HG03558 (cell line): ENCODE measurements around the gene SAP30L.

Experiments used
- ATAC-seq: cut with Tn5 transposase; IDR thresholded peaks from one replicate; pipeline ENCODE4 v1.9.1; 2021; ENCODE audit warnings: moderate number of reproducible peaks; ENCODE audit not compliant: unreplicated experiment; ENCODE audit errors: extremely low read depth

SAP30L gene

DNA sequence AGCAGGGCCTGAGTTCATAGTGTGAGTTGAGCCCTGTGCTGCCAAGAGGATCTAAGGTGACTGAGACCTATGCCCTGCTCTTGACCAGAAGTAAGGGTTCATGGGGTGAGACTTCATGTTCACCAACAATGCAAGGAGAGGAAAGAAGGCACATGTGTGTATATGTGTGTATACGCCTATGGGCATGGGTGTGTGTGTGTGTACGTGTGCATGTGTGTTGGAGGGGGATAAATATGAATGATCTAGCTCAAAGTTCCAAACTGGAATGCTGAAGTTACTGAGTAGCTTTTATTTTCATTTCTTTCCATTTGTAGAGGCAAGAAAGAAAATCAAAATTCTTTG is 57.9 kb downstream of the SAP30L start:
- ATAC-seq, result no peak

DNA sequence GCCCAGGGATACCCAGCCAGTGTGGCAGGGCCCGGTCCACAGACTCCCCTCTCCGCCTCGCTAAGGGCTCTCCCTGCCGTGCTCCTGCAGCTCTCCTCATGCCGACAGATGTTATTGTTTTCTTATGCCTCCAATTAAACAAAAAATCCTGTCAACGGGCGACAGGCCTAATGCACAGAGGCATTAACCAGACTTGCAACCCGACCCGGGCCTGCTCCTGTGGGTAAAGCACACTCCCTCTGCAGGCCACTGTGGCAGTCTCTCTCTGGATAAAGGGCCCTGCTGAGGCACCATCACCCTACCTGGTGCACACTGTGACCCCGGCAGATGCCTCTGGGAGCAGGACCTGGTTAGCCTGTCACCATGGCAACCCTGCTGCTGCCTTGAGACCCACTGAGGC is 59.8 kb downstream of the SAP30L start:
- no peak for ATAC-seq

DNA sequence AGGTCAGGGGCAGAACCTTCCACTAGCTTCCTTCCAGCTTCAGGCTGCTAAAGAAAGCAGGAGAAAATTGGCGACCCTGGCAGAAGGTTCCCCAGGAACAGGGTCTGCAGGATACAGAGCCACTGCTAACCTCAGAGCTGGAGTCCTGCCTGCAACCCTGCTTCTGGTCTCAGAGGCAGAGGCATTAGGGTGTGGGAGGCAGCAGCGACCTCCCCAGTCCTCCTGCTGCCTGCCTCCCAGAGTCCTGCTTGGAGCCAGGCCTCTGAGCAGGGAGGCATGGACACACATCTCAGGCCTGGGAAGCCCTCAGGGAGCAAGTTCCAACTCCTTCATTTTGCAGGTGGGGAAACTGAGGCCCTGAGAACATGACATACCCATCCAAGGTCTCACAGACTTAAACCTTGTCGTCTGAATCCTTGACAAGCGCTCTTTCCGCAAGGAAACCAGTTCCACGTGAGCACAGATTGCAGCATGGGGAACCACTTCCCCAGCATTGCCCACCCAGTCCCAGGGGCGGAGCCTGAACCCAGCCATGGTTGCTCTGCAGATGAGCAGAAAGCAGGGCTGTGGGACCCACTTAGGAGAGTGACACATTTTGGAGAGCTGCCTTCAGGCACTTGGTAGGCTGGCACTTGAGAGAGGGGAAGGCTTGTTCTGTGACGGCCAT is 60.4 kb downstream of the SAP30L start:
- ATAC-seq, result no peak

DNA sequence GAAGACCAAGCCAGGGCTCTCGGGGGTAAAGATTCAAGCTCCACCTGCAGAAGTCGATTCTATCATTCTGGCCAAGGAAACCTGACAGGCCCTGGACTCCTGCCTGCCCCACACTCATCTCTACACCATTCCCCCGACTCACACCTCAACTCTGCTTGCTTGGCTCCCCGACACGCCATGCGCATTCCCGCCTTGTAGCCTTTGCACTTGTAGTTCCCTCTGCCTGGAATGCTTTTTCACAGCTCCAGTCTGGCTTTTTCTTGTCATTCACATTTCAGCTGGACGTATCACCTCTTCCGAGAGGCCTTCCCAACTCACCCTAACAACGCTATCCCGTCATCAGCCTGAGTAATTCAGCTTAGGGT is 60.9 kb downstream of the SAP30L start:
- no peak for ATAC-seq

DNA sequence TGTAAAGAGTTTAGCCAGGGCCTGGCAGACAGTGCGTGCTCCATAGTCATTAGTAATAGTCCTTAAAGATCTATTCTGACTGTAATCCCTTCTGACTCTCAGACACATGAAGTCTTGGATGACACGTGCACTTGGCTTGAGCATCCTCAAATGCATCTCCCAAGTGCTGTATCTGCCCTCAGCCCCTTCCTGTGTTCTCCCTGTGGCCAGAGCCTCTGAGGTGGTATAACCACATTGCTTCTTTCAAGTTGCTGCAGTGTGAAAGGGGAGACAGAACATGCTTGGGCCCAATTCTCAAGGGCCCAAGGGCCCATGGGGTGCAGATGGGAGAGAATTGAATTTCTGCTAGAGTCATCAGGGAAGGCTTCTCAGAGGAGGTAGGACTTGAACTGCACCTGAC is 62.3 kb downstream of the SAP30L start:
- ATAC-seq, result no peak

DNA sequence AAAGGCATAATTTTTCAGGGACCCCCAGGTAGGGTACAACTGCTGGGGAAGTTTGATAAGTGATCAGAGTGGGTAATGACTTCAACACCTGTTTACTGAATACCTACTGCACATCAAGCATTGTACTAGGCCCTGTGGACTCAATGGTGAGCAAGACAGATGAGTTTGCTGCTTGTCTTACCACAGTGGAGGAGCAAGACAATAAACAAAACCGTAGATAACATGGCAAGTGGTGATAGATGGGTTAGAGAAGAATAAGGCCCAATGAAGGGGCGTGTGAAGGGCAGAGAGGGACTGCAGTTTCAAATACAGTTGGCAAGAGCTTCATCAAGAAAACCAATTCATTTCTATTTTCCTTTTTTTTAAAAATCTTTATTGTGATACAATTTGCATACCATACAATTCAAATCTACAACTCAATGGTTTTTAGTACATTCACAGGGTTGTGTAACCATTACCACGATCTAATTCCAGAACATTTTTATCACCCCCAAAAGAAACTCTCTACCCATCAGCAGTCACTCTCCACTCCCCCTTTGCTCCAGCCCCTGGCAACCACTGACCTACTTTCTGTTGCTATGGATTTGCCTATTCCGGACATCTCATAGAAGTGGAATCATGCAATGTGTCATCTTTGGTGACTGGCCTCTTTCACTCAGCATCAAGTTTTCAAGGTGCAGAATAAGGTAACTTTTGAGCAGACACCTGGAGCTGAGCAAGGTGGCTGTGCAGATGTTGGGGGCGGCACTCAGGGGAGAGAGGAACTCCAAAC is 64.2 kb downstream of the SAP30L start:
- ATAC-seq, result no peak
